GM12878 (cell line): ENCODE data around the gene BSCL2. TPM values are rescaled to one million over a fixed set of nuclear protein-coding genes. Genes with fewer than 3 reads are reported as not detected.

Experiments used
- ATAC-seq: fragments of 200-7000 bp; cut with Tn5 transposase; 3 replicates; pipeline ENCODE4 v1.9.1; 2020; ENCODE audit warnings: mild to moderate bottlenecking, moderate library complexity
- Bru-seq: library from RNA; stranded (reverse); fragments of 400-500 nt; gene quantifications from one replicate; lab custom pipeline; 2021; lab: Mats Ljungman, UMichigan
- BruChase-seq, 2 experiments: library from RNA; stranded (reverse); fragments of 400-500 nt; gene quantifications; one replicate each; lab custom pipeline; 2021; lab: Mats Ljungman, UMichigan
- BruUV-seq: library from RNA; stranded (reverse); fragments of 400-500 nt; replicated peaks from 2 replicates; lab custom pipeline; 2021; lab: Mats Ljungman, UMichigan
- CTCF ChIA-PET: fragments of 300-600 bp; sonication (Branson Sonifier 250); formaldehyde crosslinking; extraction: SDS; loops from one replicate; lab custom pipeline; 2021; ENCODE audit warnings: inconsistent platforms; lab: Yijun Ruan, JAX
- POLR2A ChIA-PET: fragments of 350-600 bp; formaldehyde crosslinking; extraction: SDS; loops from one replicate; lab custom pipeline; 2021; ENCODE audit warnings: inconsistent platforms; lab: Charles Lee
- RAD21 ChIA-PET: fragments of 300-600 bp; sonication (Branson Sonifier 250); formaldehyde crosslinking; loops from one replicate; lab custom pipeline; 2023; ENCODE audit warnings: antibody characterized with exemption; ENCODE audit not compliant: unreplicated experiment; lab: Charles Lee
- SMC1A ChIA-PET: fragments of 300-600 bp; sonication (Branson Sonifier 250); formaldehyde crosslinking; loops from one replicate; lab custom pipeline; 2023; ENCODE audit not compliant: unreplicated experiment, uncharacterized antibody; lab: Charles Lee
- DNase-seq: peaks from one replicate; pipeline ENCODE4 v3.0.0-alpha.2; 2011; ENCODE audit warnings: low read depth, low spot score
- FAIRE-seq: peaks from 3 replicates; lab custom pipeline; 2011; peaks lifted over from hg19 to GRCh38; lab: Jason Lieb, UNC
- H2AFZ ChIP-seq: 2 replicates; pipeline ENCODE4 v1.6.0; 2011; ENCODE audit warnings: low read depth, low read length, control low read depth; ENCODE audit not compliant: control insufficient read depth
- H3K27ac ChIP-seq: 2 replicates; pipeline ENCODE4 v1.5.1; 2011; ENCODE audit warnings: control low read depth; ENCODE audit not compliant: control insufficient read depth, insufficient read depth
- H3K27me3 ChIP-seq, 2 experiments: replicated peaks in 1 of 2; 2 replicates each; pipeline versions ENCODE4 v1.6.0 to v1.6.1; 2011; ENCODE audit warnings: low read length in 1 of 2; ENCODE audit not compliant: control insufficient read depth in 2 of 2, insufficient read depth in 2 of 2
- H3K36me3 ChIP-seq, 2 experiments: 2 replicates each; pipeline ENCODE4 v1.5.1; 2011; ENCODE audit warnings: low read length in 1 of 2; ENCODE audit not compliant: control insufficient read depth in 2 of 2, insufficient read depth in 2 of 2
- H3K4me1 ChIP-seq: 2 replicates; pipeline ENCODE4 v1.6.1; 2011; ENCODE audit warnings: mild to moderate bottlenecking, low read length, moderate library complexity, mixed read lengths; ENCODE audit not compliant: control insufficient read depth, insufficient read depth
- H3K4me2 ChIP-seq: 2 replicates; pipeline ENCODE4 v1.6.0; 2011; ENCODE audit warnings: control low read depth; ENCODE audit not compliant: control insufficient read depth, insufficient read depth
- H3K4me3 ChIP-seq: fragments of 200-600 bp; sonication (generic); 2 replicates; pipeline ENCODE4 v1.5.1; 2016
- H3K79me2 ChIP-seq: 2 replicates; pipeline ENCODE4 v1.6.0; 2011; ENCODE audit warnings: low read length; ENCODE audit not compliant: control insufficient read depth, insufficient read depth
- H3K9ac ChIP-seq: 2 replicates; pipeline ENCODE4 v1.8.0; 2011; ENCODE audit warnings: low read length, control low read depth, mixed read lengths; ENCODE audit not compliant: control insufficient read depth, insufficient read depth
- H3K9me3 ChIP-seq: replicated peaks from 3 replicates; pipeline ENCODE4 v1.5.1; 2011; ENCODE audit warnings: mild to moderate bottlenecking, low read length; ENCODE audit not compliant: control insufficient read depth, insufficient read depth
- H4K20me1 ChIP-seq: 2 replicates; pipeline ENCODE4 v1.6.0; 2011; ENCODE audit not compliant: control insufficient read depth, insufficient read depth
- BCLAF1 ChIP-seq: fragments of 450-650 bp; IDR thresholded peaks from 2 replicates; pipeline ENCODE4 v1.6.1; 2017; ENCODE audit warnings: antibody characterized with exemption, mild to moderate bottlenecking, moderate library complexity
- BHLHE40 ChIP-seq, 2 experiments: fragments of 450-650 bp in 1 of 2; IDR thresholded peaks; 2 replicates each; pipeline ENCODE4 v1.6.1; 2011 to 2017; ENCODE audit warnings: low read depth in 2 of 2, borderline replicate concordance in 1 of 2, improper control_type of control experiment in 1 of 2, low read length in 1 of 2, mild to moderate bottlenecking in 1 of 2
- FOXK2 ChIP-seq: fragments of 450-650 bp; IDR thresholded peaks from 2 replicates; pipeline ENCODE4 v1.6.1; 2017; ENCODE audit warnings: mild to moderate bottlenecking, moderate library complexity
- PAX8 ChIP-seq: fragments of 450-650 bp; IDR thresholded peaks from 2 replicates; pipeline ENCODE4 v1.6.1; 2017; ENCODE audit warnings: mild to moderate bottlenecking, moderate library complexity
- ZNF274 ChIP-seq: IDR thresholded peaks from one replicate; pipeline ENCODE4 v1.8.0; 2011; ENCODE audit not compliant: insufficient read length, insufficient read depth
- WGBS: methylation state at CpG from one replicate; pipeline ENCODE4 v1.1.6; 2016; ENCODE audit warnings: low lambda C conversion rate; ENCODE audit not compliant: insufficient replicate concordance, insufficient coverage; ENCODE audit errors: missing lambda C conversion rate; 5-methylcytosine and 5-hydroxymethylcytosine counted together
- in situ Hi-C: fragments of 300-500 bp; cut with MboI; formaldehyde crosslinking; loops from 9 replicates; pipeline ENCODE4 v1.14.3; 2018; ENCODE audit warnings: mixed read lengths
- intact Hi-C: fragments of 100-400 bp; cut with micrococcal nuclease; formaldehyde crosslinking; loops from one replicate; pipeline ENCODE4 v1.14.2; 2022; ENCODE audit not compliant: unreplicated experiment
- long read RNA-seq, 2 experiments: library from polyadenylated mRNA; unstranded; transcript quantifications; one replicate each; pipeline ENCODE4 v2.0.0, GENCODE V29; 2019 to 2020
- polyA minus RNA-seq, 3 experiments: library from RNA; depleted of rRNA, polyadenylated mRNA; stranded (reverse); fragments of >200 nt; gene quantifications; 2 replicates each; pipeline ENCODE4 v1.2.3, GENCODE V29; 2011
- polyA plus RNA-seq, 11 experiments: library from polyadenylated mRNA; depleted of rRNA in 4 of 11; unstranded in 6 of 11; stranded (reverse) in 5 of 11; fragments of >200 nt; fragmentation: Nextera tagmentation in 4 of 11; fragmentation: Illumina TruSeq in 1 of 11; extraction: Ambion mirVana in 4 of 11; extraction: Trizol in 1 of 11; gene quantifications; 1 replicate in 1 of 11; 2 replicates in 10 of 11; pipeline versions ENCODE4 v1.2.1 to v1.2.3, GENCODE V29; 2011 to 2016; ENCODE audit warnings: inconsistent platforms in 2 of 11, missing spikeins in 2 of 11, low read depth in 1 of 11
- total RNA-seq, 4 experiments: library from RNA; depleted of rRNA in 3 of 4; stranded (reverse); fragments of >200 nt in 3 of 4; fragmentation: Illumina TruSeq in 1 of 4; extraction: Trizol in 1 of 4; gene quantifications; 2 replicates each; pipeline versions ENCODE4 v1.2.1 to v1.2.3, GENCODE V29; 2013 to 2021

The BSCL2 gene
- total RNA-seq (2013; cell fraction: nucleolus; rRNA removed) = 23.5 and 29.0 TPM in 2 replicates
- total RNA-seq (2014; rRNA removed) (21.7 and 24.3 TPM in 2 replicates), total RNA-seq (2014; rRNA removed; fragmentation: Illumina TruSeq; extraction: Trizol) (20.3 and 21.5 TPM in 2 replicates), total RNA-seq (2021) (22.9 and 28.9 TPM in 2 replicates), polyA plus RNA-seq (2011; rRNA removed) (7.6 and 16.5 TPM in 2 replicates), polyA plus RNA-seq (2014; fragmentation: Illumina TruSeq; extraction: Trizol) (10.6 and 17.1 TPM in 2 replicates), polyA plus RNA-seq (2014; fragmentation: Nextera tagmentation; extraction: Ambion mirVana) (10 to 100 TPM; 12.3 to 34.4 TPM), polyA plus RNA-seq (2014; rRNA removed) (21.9 and 24.2 TPM in 2 replicates), polyA plus RNA-seq (2016; fragmentation: Nextera tagmentation; extraction: Ambion mirVana) (10 to 100 TPM; 55.7 to 57.9 TPM), polyA minus RNA-seq (2011; rRNA and poly(A)+ RNA removed) (36.9 and 38.8 TPM in 2 replicates), Bru-seq, nascent RNA (percentile 69 among the genes with signal in this experiment), BruChase-seq, experiment 1, labeled RNA remaining after a 6-hour chase (percentile 91 among the genes with signal in this experiment), BruChase-seq, experiment 2, labeled RNA remaining after a 2-hour chase (percentile 81 among the genes with signal in this experiment)
- 39.4 TPM for polyA plus RNA-seq (2011; ENCODE audit: low read depth)
- 41.4 and 49.7 TPM in 2 replicates for polyA plus RNA-seq (2011; cell fraction: cytosol; rRNA removed)
- 49.3 and 67.8 TPM in 2 replicates for polyA plus RNA-seq (2011; cell fraction: nucleus; rRNA removed)
- polyA plus RNA-seq (2012) = 24.7 and 26.2 TPM in 2 replicates
- polyA minus RNA-seq (2011; cell fraction: cytosol; rRNA and poly(A)+ RNA removed) = 12.4 and 22.4 TPM in 2 replicates
- polyA minus RNA-seq (2011; cell fraction: nucleus; rRNA and poly(A)+ RNA removed) = 15.7 and 30.1 TPM in 2 replicates
- long read RNA-seq, experiment 1, transcript BSCL2-207 (11 exons, 1,516 nt) = major isoform, 11 of 26 reads
- long read RNA-seq, experiment 1, partial matches to known transcripts = 3 of 26 reads
- long read RNA-seq, experiment 1, other reads (novel, unspliced or antisense) = 12 of 26 reads
- long read RNA-seq, experiment 2, transcript BSCL2-210 (11 exons, 1,440 nt) = minor isoform, 6 of 44 reads
- long read RNA-seq, experiment 2, transcript BSCL2-207 (11 exons, 1,516 nt) = major isoform, 26 of 44 reads
- long read RNA-seq, experiment 2, partial matches to known transcripts = 2 of 44 reads
- long read RNA-seq, experiment 2, other reads (novel, unspliced or antisense) = 9 of 44 reads

DNA sequence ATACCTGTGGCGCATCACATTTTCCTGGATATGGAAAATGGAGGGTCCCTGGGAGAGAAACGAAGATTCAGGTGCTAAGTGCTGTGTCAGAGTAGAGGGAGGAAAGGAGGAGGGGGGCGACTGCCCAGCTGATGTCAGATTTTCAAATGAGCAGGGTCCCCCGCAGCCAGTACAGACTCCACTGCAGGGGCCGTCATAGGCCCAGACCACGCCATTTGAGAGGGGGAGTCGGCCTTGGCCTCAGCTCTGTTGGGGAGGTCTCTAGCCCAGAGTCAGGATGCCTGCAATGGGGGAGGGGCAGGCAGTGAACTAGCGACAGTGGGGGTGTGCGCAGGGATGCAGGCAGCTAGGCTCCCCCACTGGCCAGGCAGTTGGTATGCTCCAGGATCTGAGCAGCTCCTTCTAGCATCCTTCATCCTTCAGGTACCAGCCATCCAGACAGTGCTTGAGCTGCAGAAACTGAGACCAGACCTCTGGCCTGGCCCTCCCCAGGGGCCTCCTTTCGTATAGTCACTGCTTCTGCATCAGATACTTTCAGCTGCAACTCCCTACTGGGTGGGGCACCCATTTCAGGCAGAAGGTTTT lies at the start of gene BSCL2, which contains the start of gene GNG3:
TSS of gene BSCL2 (minus strand) at position 148 of the 585 bp plus-strand sequence. CDS start 229 bp downstream, outside the sequence.
TSS of gene GNG3 (plus strand) at position 400 of the 585 bp plus-strand sequence. CDS start 620 bp downstream, outside the sequence.
- ChIA-PET POLR2A (interaction anchor here (1.2 to 7.6 kb wide), 5 partner anchors 20 to 116 kb away, joined by 7 to 79 read pairs (median 10); partner anchors contain the start of genes HNRNPUL2, MTA2, TAF6L and TTC9C), SMC1A (interaction anchor here (0.9 to 2.5 kb wide), 3 partner anchors 21 to 116 kb away, joined by 3 to 9 read pairs (median 7); partner anchors contain the start of genes HNRNPUL2, TTC9C and TUT1), RAD21 (interaction anchor here (0.6 to 2.3 kb wide), 3 partner anchors 20 to 67 kb away, joined by 3 to 6 read pairs (median 3); partner anchors contain the start of gene TAF6L), CTCF (interaction anchor here (0.7 to 5.0 kb wide), 6 partner anchors 13 to 283 kb away, joined by 3 to 21 read pairs (median 4); partner anchors contain the start of gene HNRNPUL2)
- TF ChIP-seq FOXK2 (peak; percentile 62), BHLHE40 (IDR thresholded peaks at IDR 0.05; ENCODE audit: borderline replicate concordance in 1 of 2, low read depth in 2 of 2, low read length in 1 of 2) (peak in 1 of 2 experiments; percentile 36; a peak in 1 of 4 replicates), BCLAF1 (0 out of 2 replicates have a peak, but pooled peaks have one; percentile 24), ZNF274 (no peak), PAX8 (no peak)
- peak within 1 kb of the TSS; percentile 88; the same call in 1 of the 2 replicates for H3K27ac ChIP-seq
- H3K79me2 ChIP-seq = no peaks in the 10 kb centered on the region
- intact Hi-C loops (loop anchor here (5.0 kb wide), 1 partner anchor 105 kb away; the partner anchor contains the start of gene MTA2), in situ Hi-C loops (no loop called here)
- H3K36me3 ChIP-seq = peaks cover 12 to 14% of the 10 kb centered on the region in 2 experiments
- no peaks in the 10 kb centered on the region for H3K27me3 ChIP-seq
- no peaks in the 10 kb centered on the region for H3K9me3 ChIP-seq
- H2AFZ ChIP-seq = peak within 1 kb of the TSS; percentile 70
- BruUV-seq = no TSS peak
- H3K4me1 ChIP-seq = peaks cover 29% of the 10 kb centered on the region
- DNase-seq (no peak), ATAC-seq (no peak), FAIRE-seq (no peak)
- H3K9ac ChIP-seq = peak within 1 kb of the TSS; percentile 90
- H4K20me1 ChIP-seq = no peaks in the 10 kb centered on the region
- peak within 1 kb of the TSS; percentile 83; the same call in 1 of the 2 replicates for H3K4me3 ChIP-seq
- peak within 1 kb of the TSS; percentile 98 for H3K4me2 ChIP-seq
- WGBS = 97% methylated on average over 9 of the region's 10 CpGs
